Esophagus (tissue), 2 donors: ENCODE measurements around the gene BATF. TPM values are rescaled to one million over a fixed set of nuclear protein-coding genes. Genes with fewer than 3 reads are reported as not detected.

Experiments
- H3K27ac ChIP-seq, 2 donors: one replicate each; pipeline ENCODE4 v1.5.1; 2013; ENCODE audit warnings: low read depth in 2 of 2, mild to moderate bottlenecking in 2 of 2, inconsistent platforms in 1 of 2, low read length in 1 of 2, moderate library complexity in 1 of 2
- H3K27me3 ChIP-seq, 2 donors: one replicate each; pipeline ENCODE4 v1.6.1; 2013; ENCODE audit warnings: low read length in 2 of 2, control low read depth in 1 of 2, mild to moderate bottlenecking in 1 of 2; ENCODE audit not compliant: insufficient read depth in 2 of 2, control insufficient read depth in 1 of 2
- H3K36me3 ChIP-seq, 2 donors: one replicate each; pipeline ENCODE4 v1.6.1; 2013; ENCODE audit warnings: low read length in 1 of 2; ENCODE audit not compliant: control insufficient read depth in 2 of 2, insufficient read depth in 2 of 2
- H3K4me1 ChIP-seq, 2 donors: one replicate each; pipeline ENCODE4 v1.6.1; 2013; ENCODE audit warnings: low read length in 1 of 2; ENCODE audit not compliant: control insufficient read depth in 2 of 2, insufficient read depth in 2 of 2
- H3K4me3 ChIP-seq, 2 donors: one replicate each; pipeline ENCODE4 v1.5.1; 2013; ENCODE audit warnings: low read length in 2 of 2, mild to moderate bottlenecking in 2 of 2, low read depth in 1 of 2, moderate library complexity in 1 of 2
- H3K9me3 ChIP-seq, 2 donors: one replicate each; pipeline ENCODE4 v1.6.1; 2013; ENCODE audit warnings: mild to moderate bottlenecking in 2 of 2, low read depth in 1 of 2, low read length in 1 of 2, moderate library complexity in 1 of 2; ENCODE audit not compliant: control insufficient read depth in 2 of 2, insufficient read depth in 1 of 2
- WGBS, 2 donors: extraction: QIAGEN DNeasy Blood & Tissue Kit; methylation state at CpG; one replicate each; pipeline ENCODE4 v1.1.7; 2013; 5-methylcytosine and 5-hydroxymethylcytosine counted together
- polyA plus RNA-seq, 2 donors: library from polyadenylated mRNA; stranded (reverse); fragments of 200-250 nt; gene quantifications; one replicate each; pipeline ENCODE4 v1.2.3, GENCODE V29; 2013
- donor health status: healthy with polysubstance abuse.
- donor health status: Bipolar disorder and iron deficiency.

Gene BATF
- polyA plus RNA-seq, 2 donors, result 1.8 to 2.0 TPM

DNA sequence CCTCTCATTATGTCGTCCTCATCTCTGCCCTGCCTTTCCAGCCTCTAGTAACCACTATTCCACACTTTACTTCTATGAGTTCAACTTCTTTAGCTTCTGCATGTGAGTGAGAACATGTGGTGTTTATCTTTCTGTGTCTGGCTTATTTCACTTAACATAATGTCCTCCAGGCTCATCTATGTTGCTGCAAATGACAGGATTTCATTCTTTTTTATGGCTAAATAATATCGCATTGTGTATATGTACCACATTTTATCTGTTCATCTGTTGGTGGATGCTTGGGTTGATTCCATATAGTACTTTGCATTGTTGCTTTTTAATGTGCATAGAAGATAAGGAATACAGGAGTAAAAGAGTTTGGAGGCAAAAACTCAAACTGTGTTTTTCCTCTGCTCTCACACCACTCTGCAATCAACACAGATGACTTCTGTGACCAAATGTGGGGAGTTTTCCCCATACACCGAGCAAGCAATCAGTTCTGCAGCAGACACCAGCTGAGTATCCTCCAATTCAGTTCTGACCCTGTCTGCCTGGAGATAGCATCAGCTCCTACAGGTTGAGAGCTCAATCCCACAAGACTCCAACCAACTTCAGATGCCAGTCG, 31.6 kb downstream of the BATF start:
- H3K4me1 ChIP-seq, result peaks cover 0 to 2% of the 10 kb centered on the region in 2 donors
- 64 to 69% methylated on average over 4 of the region's 4 CpGs for WGBS, 2 donors

DNA sequence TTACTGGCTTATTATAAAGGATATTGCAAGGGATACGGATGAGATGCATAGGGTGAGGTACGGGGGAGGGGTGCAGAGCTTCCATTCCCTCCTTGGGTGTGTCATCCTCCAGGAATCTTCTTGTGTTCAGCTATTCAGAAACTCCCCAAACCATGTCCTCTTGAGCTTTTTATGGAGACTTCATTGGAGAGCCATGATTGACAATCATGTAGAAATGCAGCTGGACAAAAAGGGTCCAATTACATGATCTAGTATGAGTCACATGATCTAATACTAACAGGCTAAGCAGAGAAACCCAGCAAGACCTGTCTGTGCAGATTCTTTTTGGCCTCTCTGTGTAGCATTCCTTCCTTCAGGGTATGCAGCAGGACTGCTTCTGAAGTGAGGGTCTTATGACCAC, 32.2 kb downstream of the BATF start:
- 45 to 47% methylated on average over 2 of the region's 2 CpGs for WGBS, 2 donors
- Histone ChIP-seq H3K4me1 (peaks cover 0 to 2% of the 10 kb centered on the region in 2 donors), H3K36me3 (no peaks in the 10 kb centered on the region), H3K27ac (no peak overlapping the region), H3K27me3 (no peaks in the 10 kb centered on the region), H3K4me3 (no peak overlapping the region), H3K9me3 (no peaks in the 10 kb centered on the region)

More for the DNA sequence above, 31.6 kb downstream of the BATF start:
- Histone ChIP-seq H3K27me3 (no peaks in the 10 kb centered on the region), H3K27ac (no peak overlapping the region), H3K4me3 (no peak overlapping the region), H3K9me3 (no peaks in the 10 kb centered on the region), H3K36me3 (no peaks in the 10 kb centered on the region)

DNA sequence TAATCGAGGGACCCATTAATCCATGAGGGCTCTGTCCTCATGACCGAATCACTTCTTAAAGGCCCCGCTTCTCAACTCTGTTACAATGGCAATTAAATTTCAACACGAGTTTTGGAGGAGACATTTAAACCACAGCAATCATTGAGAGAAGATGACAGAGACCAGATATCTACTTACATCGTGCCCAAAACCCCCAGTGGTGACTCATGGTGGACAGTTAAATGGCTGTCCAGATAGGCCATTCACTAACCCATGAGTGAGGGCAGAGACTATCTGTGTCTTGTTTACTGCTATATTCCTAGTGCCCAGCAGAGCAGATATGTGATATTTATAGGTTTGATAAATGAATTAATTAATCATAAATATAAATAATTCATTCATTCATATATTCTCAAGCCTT, 36.2 kb downstream of the BATF start:
- Histone ChIP-seq H3K4me1 (peaks cover 0 to 7% of the 10 kb centered on the region in 2 donors), H3K27ac (no peak overlapping the region), H3K36me3 (no peaks in the 10 kb centered on the region), H3K27me3 (no peaks in the 10 kb centered on the region), H3K4me3 (no peak overlapping the region), H3K9me3 (no peaks in the 10 kb centered on the region)
- 88% methylated on average over 5 of the region's 5 CpGs for WGBS, 2 donors

DNA sequence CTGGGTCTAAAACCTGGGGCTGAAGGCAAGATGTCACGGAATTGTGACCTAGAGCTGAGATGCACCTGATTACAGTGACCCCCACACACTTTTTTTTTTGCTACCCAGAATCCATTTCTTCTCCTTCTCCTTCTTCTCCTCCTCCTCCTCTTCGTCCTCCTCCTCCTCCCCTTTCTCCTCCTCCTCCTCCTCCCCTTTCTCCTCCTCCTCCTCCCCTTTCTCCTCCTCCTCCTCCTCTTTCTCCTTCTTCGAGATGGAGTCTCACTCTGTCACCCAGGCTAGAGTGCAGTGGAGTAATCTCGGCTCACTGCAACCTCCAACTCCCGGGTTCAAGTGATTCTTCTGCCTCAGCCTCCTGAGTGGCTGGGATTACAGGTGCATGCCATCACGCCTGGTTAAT, 36.8 kb downstream of the BATF start:
- H3K27ac ChIP-seq, result no peak overlapping the region
- H3K9me3 ChIP-seq, result no peaks in the 10 kb centered on the region
- H3K4me3 ChIP-seq, result no peak overlapping the region
- H3K27me3 ChIP-seq, result no peaks in the 10 kb centered on the region
- no peaks in the 10 kb centered on the region for H3K36me3 ChIP-seq
- peaks cover 0 to 7% of the 10 kb centered on the region in 2 donors for H3K4me1 ChIP-seq
- WGBS, 2 donors, result 92 to 96% methylated on average over 6 of the region's 6 CpGs

DNA sequence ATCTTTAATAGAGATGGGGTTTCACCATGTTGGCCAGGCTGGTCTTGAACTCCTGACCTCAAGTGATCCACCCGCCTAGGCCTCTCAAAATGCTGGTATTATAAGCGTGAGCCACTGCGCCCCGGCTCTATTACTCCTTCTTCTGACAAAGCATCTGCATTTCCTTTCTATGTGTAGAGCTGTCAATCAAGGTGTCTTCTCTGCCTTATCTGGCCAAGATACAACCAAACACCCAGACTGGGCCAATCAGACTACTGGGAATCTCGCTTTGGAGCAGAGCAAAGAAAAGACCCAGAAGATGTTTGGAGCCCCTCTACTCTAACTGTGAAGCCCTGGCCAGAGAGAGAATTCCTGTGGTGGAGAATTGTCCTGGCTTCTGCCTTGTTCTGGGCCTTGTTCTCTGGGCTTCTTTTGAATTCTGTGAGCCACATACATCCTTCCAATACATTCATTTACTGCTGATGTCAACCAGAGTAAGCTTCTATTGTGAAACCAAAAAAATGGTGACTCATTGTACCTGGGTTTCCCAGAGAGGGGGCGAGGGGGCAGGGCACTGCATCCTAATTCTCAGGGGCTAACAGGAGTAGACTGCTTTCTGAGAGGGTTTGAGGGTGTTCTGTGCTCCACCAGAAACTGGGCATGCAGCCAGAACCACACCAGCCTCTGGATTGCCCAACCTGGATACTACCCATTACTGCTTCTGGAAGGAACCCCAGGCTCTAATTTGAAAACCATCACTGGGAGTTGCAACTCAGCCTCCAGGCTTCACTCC, 37.4 kb downstream of the BATF start:
- Histone ChIP-seq H3K4me3 (no peak overlapping the region), H3K27me3 (no peaks in the 10 kb centered on the region), H3K36me3 (no peaks in the 10 kb centered on the region), H3K27ac (peak overlapping the region in 1 of 2 donors; percentile 16), H3K4me1 (peaks cover 0 to 5% of the 10 kb centered on the region in 2 donors), H3K9me3 (no peaks in the 10 kb centered on the region)
- WGBS, 2 donors, result 84% methylated on average over 6 of the region's 6 CpGs

DNA sequence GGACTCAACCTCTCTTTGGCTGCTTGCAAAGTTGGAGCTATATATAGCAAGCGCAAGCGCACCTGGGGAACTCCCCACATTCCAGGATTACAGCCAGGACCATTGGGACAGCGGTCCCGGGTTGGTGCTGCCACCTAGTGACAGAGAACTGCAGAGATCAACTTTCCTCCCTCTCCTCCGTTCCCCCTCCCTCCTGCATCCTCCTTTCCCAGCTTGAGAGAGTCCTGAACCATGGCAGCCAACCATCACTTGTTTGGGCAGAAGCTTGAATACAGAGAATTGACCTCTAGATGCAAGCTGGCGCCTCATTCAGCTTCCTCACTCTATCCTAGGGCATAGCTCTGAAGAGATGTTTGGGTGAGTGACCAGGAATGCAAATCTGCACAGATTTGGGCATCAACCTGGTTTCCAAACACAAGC, 38.8 kb downstream of the BATF start:
- H3K4me1 ChIP-seq, result peaks cover 0 to 5% of the 10 kb centered on the region in 2 donors
- H3K36me3 ChIP-seq, result no peaks in the 10 kb centered on the region
- no peak overlapping the region for H3K27ac ChIP-seq
- WGBS, 2 donors, result 2 to 5% methylated on average over 6 of the region's 6 CpGs
- no peaks in the 10 kb centered on the region for H3K9me3 ChIP-seq
- H3K27me3 ChIP-seq, result no peaks in the 10 kb centered on the region
- no peak overlapping the region for H3K4me3 ChIP-seq

DNA sequence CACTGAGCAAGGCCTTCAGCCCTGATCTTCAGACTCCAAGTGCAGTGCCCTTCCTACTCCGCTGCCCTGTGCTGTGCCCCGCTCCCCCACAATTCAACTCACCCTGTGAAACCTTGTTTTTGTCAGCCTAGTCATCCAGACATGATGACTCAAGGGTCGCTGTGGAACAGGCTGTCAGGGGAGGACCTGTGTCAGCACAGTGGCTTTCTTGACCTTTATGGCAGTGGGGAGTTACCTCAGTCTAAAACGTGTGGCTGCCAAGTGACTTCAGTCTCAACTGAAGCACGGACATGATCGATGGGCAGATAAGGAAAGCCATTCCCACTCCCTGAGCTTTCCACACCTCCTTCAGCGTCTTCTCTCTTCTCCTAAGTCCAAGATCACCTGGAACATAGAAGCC, 39.8 kb downstream of the BATF start:
- H3K27ac ChIP-seq, result no peak overlapping the region
- peaks cover 0 to 5% of the 10 kb centered on the region in 2 donors for H3K4me1 ChIP-seq
- H3K9me3 ChIP-seq, result no peaks in the 10 kb centered on the region
- H3K36me3 ChIP-seq, result no peaks in the 10 kb centered on the region
- H3K4me3 ChIP-seq, result no peak overlapping the region
- no peaks in the 10 kb centered on the region for H3K27me3 ChIP-seq
- 47 to 58% methylated on average over 7 of the region's 7 CpGs for WGBS, 2 donors

DNA sequence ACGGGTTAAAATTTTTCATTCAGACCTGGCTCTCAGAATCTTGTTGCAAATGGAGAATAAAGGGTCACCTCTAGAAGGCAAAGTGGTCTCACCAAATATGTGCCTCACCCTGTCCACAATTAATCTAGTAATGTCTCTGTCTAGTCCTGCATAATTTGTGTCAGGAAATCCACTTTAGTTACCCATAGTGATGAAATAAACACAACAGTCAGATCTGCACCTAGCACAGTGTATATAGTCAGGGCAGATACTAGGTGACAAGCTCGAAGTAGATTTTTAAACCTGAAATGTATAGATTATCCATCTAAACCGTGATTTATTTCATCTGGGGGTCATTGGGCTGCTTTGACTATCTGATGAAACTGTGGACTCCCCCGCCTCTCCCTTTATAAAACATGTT, 40.2 kb downstream of the BATF start:
- H3K9me3 ChIP-seq, result no peaks in the 10 kb centered on the region
- no peaks in the 10 kb centered on the region for H3K36me3 ChIP-seq
- no peak overlapping the region for H3K27ac ChIP-seq
- 63 to 76% methylated on average over 4 of the region's 4 CpGs for WGBS, 2 donors
- H3K4me3 ChIP-seq, result no peak overlapping the region
- H3K27me3 ChIP-seq, result no peaks in the 10 kb centered on the region
- peaks cover 0 to 5% of the 10 kb centered on the region in 2 donors for H3K4me1 ChIP-seq

DNA sequence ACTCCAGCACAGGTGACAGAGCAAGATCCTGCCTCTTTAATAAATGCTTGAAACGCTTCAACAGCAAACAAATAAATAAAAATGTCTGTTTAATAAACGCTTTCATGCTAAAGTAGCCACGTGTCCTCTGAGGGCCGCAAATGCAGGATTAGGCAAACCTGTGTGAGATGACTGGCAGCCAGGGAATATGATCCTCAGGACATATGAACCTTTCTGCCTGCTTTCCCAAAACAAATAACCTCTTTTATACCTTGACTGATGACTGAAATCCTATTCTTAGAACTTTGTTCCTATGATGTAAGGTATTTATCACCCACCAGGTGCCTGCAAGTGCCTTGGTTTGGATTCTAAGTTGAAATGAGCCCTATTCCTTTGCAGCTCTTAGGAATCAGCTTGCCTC, 41.7 kb downstream of the BATF start:
- H3K4me1 ChIP-seq, result peaks cover 0 to 5% of the 10 kb centered on the region in 2 donors
- no peak overlapping the region for H3K27ac ChIP-seq
- no peaks in the 10 kb centered on the region for H3K27me3 ChIP-seq
- H3K9me3 ChIP-seq, result no peaks in the 10 kb centered on the region
- WGBS, 2 donors, result 49 to 51% methylated on average over 4 of the region's 4 CpGs
- H3K4me3 ChIP-seq, result no peak overlapping the region
- no peaks in the 10 kb centered on the region for H3K36me3 ChIP-seq

DNA sequence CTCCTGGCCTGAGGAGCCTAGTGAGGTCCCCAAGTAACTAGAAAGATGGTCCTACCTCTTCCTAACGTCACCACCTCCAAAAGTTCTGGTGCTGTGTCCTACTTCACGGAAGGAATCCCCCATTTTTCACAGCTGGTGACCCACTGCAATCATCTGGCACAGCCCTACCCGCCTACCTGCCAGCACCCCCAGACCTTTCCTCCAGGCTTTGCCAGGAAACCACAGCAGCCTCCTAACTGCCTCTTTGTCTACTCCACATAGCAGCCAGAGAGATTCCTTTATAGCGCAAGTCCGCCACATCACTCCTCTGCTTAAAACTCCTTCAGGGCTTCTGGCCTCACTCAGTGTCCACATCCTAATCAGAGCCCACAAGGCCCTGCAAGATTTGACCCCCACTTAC, 42.8 kb downstream of the BATF start:
- no peaks in the 10 kb centered on the region for H3K9me3 ChIP-seq
- H3K4me3 ChIP-seq, result no peak overlapping the region
- no peaks in the 10 kb centered on the region for H3K27me3 ChIP-seq
- H3K36me3 ChIP-seq, result no peaks in the 10 kb centered on the region
- 84 to 90% methylated on average over 5 of the region's 5 CpGs for WGBS, 2 donors
- H3K4me1 ChIP-seq, result peaks cover 0 to 3% of the 10 kb centered on the region in 2 donors
- no peak overlapping the region for H3K27ac ChIP-seq
